GM12872 (cell line): Measurements from ENCODE around the gene PIPOX.

Experiments used
- TF ChIP-seq, protein P1 (sequence below): IDR thresholded peaks from 3 replicates; pipeline ENCODE4 v1.5.1; 2011; ENCODE audit warnings: low read depth, mild to moderate bottlenecking, low read length, moderate library complexity; ENCODE audit not compliant: insufficient read depth

PIPOX gene

DNA sequence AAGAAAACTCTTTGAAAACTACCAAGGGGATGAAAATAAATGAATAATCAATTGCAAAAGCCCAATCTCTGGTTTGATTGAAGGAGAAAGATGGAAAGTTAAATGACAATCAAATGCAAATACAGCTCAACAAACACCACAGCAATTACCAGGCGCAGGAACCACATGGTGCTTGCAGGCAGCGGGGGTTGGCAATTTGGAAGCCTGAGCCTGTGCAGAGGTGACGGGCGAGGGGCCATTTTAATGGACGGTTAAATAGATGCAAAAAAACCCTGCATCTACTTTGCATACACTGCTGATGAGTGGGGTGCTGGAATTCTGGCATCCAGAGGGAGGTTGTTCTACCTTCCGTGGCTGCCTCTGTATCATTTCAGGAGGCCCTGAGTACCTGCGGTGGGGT, 32.4 kb upstream of the PIPOX start:
- TF ChIP-seq, protein P1, sequence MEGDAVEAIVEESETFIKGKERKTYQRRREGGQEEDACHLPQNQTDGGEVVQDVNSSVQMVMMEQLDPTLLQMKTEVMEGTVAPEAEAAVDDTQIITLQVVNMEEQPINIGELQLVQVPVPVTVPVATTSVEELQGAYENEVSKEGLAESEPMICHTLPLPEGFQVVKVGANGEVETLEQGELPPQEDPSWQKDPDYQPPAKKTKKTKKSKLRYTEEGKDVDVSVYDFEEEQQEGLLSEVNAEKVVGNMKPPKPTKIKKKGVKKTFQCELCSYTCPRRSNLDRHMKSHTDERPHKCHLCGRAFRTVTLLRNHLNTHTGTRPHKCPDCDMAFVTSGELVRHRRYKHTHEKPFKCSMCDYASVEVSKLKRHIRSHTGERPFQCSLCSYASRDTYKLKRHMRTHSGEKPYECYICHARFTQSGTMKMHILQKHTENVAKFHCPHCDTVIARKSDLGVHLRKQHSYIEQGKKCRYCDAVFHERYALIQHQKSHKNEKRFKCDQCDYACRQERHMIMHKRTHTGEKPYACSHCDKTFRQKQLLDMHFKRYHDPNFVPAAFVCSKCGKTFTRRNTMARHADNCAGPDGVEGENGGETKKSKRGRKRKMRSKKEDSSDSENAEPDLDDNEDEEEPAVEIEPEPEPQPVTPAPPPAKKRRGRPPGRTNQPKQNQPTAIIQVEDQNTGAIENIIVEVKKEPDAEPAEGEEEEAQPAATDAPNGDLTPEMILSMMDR = no peak

DNA sequence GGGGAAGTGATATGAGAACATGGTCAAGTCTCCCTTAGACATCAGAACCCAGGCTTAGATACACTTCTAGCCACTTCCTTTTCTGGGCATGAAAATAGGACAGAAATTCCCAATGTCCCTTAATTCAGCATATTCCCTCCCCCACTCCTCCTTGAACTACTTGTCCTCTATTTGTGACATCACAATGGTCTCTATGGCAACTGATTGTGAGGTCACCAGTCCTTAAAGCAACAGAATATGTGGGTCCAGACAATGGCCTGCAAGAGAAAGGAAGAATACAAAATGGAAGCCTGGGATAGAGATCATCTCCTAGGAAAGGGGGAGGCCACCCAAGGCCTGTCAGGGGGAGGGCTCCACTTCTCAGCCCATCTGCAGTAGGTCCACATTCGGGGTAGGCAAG, 30.4 kb upstream of the PIPOX start:
- TF ChIP-seq, protein P1 = no peak

DNA sequence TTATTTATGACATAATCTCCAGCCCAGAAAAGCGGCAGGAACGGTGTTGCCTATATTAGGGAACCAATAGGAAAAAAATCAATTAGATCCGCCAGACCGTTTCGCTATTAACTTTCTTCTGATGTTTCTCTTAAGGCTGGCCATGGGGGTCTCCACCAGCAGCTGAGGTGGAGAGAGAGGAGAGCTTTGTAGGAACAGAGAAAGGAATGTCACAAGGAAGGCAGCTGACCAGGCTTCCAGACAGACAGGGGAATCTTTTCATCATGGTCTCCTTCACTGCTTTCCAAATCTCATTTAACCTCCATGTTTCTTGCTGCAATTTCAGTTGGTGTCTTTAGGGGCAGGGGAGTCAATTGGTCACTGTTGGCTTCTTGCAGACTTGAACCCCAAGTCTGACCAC, 28.2 kb upstream of the PIPOX start:
- TF ChIP-seq, protein P1 = no peak

DNA sequence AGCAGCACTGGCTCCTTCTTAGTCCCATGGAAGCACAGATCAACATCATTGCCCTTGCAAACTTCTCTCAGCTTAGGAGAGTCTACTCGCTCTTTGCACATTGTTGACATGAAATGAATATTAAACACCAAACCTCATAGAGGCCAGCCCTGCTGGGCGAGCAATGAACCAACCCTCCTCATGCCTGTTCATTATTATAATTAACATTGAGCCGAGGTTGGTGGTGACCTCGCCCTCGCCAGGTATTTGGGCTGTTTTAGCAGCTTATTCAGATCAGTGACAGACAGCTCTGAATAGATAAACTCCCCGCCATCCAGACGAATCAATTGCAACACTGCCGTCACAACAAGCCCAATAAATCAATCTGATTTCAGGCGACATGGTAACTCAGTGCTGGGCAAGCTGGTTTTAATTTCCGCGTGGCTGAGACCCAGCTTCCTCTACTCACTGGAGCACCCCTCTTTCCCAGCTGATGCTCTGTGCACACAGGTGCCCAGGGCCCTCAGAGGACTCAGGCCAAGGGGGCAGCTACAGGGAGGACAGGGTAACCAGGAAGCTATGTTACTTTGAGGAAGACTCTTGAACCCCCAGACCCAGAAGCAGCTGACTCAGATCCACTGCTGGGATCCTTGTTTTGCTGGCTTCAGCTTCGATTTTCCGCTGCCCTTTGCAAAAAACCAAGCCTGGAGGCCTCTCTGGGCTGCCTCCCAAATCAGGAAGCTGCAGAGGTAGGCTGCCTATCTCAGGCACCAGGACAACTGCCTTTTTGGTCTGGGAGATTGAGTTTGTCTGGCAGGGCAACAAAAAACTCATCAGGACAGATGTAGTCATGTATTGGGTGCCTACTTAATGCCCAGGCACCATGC, 26.4 kb upstream of the PIPOX start:
- TF ChIP-seq, protein P1 = no peak

DNA sequence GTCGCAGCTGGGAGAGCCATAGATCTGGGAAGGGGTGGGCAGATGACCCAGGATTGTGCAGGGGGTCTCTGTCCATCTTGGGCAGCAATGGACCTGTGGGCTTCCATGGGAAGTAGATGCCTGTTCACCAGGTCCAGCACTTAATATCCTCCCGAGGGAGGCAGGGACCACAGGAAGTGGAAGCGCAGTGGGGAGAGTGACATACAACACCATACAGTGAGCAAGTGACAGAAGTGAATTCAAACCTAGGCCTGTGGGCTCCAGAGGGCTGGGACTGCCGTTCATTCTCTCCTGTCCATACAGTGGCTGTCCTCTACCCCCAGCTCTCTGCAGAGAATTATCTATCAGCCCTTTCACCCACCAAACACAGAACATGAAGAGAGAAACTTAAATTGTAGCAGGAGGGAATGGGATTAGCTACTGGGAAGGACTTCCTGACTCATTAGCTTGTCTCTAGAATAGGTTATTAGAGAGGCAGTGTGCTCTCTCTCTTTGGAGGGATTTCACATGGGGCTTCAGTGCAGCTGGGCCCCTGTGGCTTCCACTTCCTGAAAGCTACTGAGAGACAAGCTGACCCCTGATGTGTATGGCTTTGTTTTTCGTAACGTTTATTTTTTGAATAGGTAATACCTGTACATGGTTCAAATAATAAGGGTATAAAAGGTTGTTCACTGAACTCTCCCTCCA, 24.0 kb upstream of the PIPOX start:
- TF ChIP-seq, protein P1 = no peak

DNA sequence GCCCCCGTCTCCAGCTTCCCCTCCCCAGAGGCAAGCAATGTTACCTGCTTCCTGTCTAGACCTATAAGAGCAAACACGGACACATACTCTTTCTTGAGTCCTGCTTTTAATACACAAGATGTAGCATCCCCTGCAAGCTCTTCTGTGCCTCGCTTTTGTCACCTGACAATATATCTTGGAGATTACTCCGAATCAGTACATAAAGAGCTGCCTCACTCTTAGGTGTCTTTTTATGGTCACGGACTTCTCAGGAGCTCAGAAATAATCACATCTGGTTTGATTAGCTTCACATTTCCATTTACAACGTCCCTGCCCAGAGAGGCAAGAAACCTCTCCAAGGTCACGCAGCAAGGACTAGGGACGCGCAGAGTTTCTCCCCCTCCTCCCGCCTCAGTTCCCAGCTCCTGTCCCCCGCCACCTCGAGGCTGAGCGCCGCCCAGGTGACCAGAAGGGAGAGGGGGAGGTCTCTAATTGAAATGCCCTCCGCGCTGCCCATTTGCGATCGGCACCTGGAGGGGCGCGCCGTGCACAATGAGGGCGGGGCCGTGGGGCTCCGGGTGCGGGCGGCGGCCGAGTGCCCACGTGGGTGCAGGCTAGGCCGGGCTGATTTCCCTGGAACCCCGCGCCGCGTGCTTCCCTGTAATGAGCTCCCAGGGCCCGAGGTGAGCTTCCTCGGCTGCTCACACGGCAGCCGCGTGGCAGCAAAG, 23.3 kb upstream of the PIPOX start:
- TF ChIP-seq, protein P1 = no peak

DNA sequence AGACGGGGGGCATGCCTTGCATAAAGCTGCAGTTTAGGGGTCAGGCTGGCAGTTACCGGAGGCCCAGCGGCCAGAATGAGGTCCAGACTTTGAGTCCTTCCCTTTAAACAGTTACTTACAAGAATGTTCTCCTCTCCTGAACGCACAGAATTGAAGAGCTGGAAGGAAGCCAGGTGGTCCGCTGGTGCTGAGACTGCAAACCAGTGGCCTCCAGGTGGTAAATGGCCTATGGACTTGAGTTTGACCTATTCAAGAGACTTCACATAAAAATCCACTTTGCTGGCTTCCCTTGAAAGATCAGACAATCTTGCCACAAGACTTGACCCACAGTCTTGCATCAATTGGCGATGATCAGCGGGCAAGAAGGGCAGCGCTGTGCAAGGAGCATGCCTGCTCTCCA, 22.4 kb upstream of the PIPOX start:
- TF ChIP-seq, protein P1 = no peak
